ENCODE results near the gene MORC4. TPM values are rescaled to one million over a fixed set of nuclear protein-coding genes. Genes with fewer than 3 reads are reported as not detected.

Gene MORC4
- total and polyA plus RNA-seq, 3 donors from 2014 or later: 29.4 to 51.9 (median 46.0) TPM

DNA sequence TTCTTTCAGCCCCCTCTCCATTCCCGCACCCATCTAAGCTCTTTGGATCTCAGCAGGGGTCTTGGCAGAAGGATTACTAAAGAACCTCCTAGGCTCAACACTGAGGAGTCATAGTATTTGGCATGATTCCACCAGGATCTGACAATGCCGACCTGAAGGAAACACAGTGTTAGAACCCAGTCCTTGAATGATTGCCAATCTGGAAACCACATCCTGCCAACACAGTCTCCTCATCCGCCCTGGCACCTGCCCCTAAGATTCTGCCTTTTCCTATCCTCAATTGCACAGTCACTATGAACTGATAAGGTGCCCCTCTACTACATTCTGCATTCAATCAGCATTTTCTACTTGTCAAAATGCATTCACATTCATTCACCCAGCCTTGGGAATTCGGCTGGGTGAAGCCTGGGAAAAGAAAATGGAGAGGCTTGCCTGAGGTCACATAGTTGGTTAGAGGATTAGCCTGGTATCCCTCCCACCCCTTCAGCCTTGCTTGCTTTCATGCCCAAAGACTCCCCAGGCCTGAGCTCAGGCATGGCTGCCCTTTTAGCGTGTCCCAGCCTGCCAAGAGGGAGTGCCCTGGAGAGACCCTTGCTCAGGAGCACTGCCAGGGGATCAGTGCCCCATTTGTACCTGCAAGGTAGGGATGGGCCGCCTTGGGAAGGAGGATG is 82.0 kb downstream of the MORC4 start:
- no peaks in the 10 kb centered on the region for H3K36me3 ChIP-seq (ENCODE audit: low read depth, missing control alignments)
- H3K27ac ChIP-seq: no peak overlapping the region
- 44 to 58% methylated on average over 5 to 6 of the region's 6 CpGs for WGBS, 2 donors
- DNase-seq: no peak
- no peaks in the 10 kb centered on the region for H3K9me3 ChIP-seq
- intact Hi-C loops (cut with DNase I; ENCODE audit: low total_unique reads): no loop called here
- no peak overlapping the region for H3K4me3 ChIP-seq
- H3K4me1 ChIP-seq: no peaks in the 10 kb centered on the region
- TF ChIP-seq POLR2A (IDR thresholded peaks at IDR 0.05): no peak
- no peak for TF ChIP-seq CTCF (IDR thresholded peaks at IDR 0.05)
- H3K27me3 ChIP-seq: no peaks in the 10 kb centered on the region

- H3K9me3 ChIP-seq: no peaks in the 10 kb centered on the region
- no peaks in the 10 kb centered on the region for H3K36me3 ChIP-seq (ENCODE audit: low read depth, missing control alignments)
- H3K27me3 ChIP-seq: no peaks in the 10 kb centered on the region
- WGBS, 2 donors: 75 to 79% methylated on average over 2 of the region's 2 CpGs
- no peaks in the 10 kb centered on the region for H3K4me1 ChIP-seq
- no peak overlapping the region for H3K27ac ChIP-seq
- no peak overlapping the region for H3K4me3 ChIP-seq
- DNase-seq: no peak
- TF ChIP-seq POLR2A (IDR thresholded peaks at IDR 0.05) (no peak), CTCF (IDR thresholded peaks at IDR 0.05) (no peak)
- intact Hi-C loops (cut with DNase I; ENCODE audit: low total_unique reads): no loop called here
These were observed 87.1 kb downstream of the MORC4 start for GRCh38 chrX:106912864-106913263.

GRCh38 chrX:106906361-106906760 is 93.7 kb downstream of the MORC4 start:
- Histone ChIP-seq H3K9me3 (no peaks in the 10 kb centered on the region), H3K4me1 (no peaks in the 10 kb centered on the region), H3K27me3 (no peaks in the 10 kb centered on the region), H3K4me3 (no peak overlapping the region), H3K36me3 (ENCODE audit: low read depth, missing control alignments) (no peaks in the 10 kb centered on the region), H3K27ac (no peak overlapping the region)
- WGBS, 2 donors: 36 to 46% methylated on average over 6 of the region's 6 CpGs
- intact Hi-C loops (cut with DNase I; ENCODE audit: low total_unique reads): no loop called here
- no peak for DNase-seq
- TF ChIP-seq CTCF (IDR thresholded peaks at IDR 0.05) (no peak), POLR2A (IDR thresholded peaks at IDR 0.05) (no peak)

- no peak for DNase-seq
- H3K36me3 ChIP-seq (ENCODE audit: low read depth, missing control alignments): no peaks in the 10 kb centered on the region
- no peak overlapping the region for H3K27ac ChIP-seq
- H3K4me3 ChIP-seq: no peak overlapping the region
- no peak for TF ChIP-seq POLR2A (IDR thresholded peaks at IDR 0.05)
- no peak for TF ChIP-seq CTCF (IDR thresholded peaks at IDR 0.05)
- WGBS, 2 donors: 81 to 88% methylated on average over 5 of the region's 5 CpGs
- H3K9me3 ChIP-seq: no peaks in the 10 kb centered on the region
- no peaks in the 10 kb centered on the region for H3K27me3 ChIP-seq
- intact Hi-C loops (cut with DNase I; ENCODE audit: low total_unique reads): no loop called here
- H3K4me1 ChIP-seq: no peaks in the 10 kb centered on the region
These were observed 94.8 kb downstream of the MORC4 start for GRCh38 chrX:106905064-106905708.
